Epithelial cell of esophagus (primary cell): Measurements from ENCODE around the gene RAB33B.
"Not testable (repeated sequence)": the region's sequence is repeated elsewhere in the genome, so short reads cannot be mapped to it uniquely, and the experiment has no call there.

Experiments used
- DNase-seq: peaks from one replicate; pipeline ENCODE4 v3.0.0; 2010; ENCODE audit warnings: low read depth
- H3K4me3 ChIP-seq: 2 replicates; pipeline ENCODE4 v1.5.1; 2011; ENCODE audit warnings: mild to moderate bottlenecking, low read length, control low read depth
- CTCF ChIP-seq: IDR thresholded peaks from 2 replicates; pipeline ENCODE4 v1.5.1; 2011; ENCODE audit warnings: low read depth, mild to moderate bottlenecking, low read length, control low read depth, inconsistent platforms; ENCODE audit not compliant: insufficient read depth; ENCODE audit errors: missing control alignments

RAB33B gene

GRCh38 chr4:139454111-139455045 lies at the start of gene RAB33B:
Gene RAB33B (plus strand): TSS chr4:139454121. CDS start chr4:139454196, 75 bp downstream.
- peak; percentile 19 for DNase-seq
- peak within 1 kb of the TSS; percentile 91 for H3K4me3 ChIP-seq
- no peak for TF ChIP-seq CTCF

- no peak overlapping the region for H3K4me3 ChIP-seq
- no peak for TF ChIP-seq CTCF
- no peak for DNase-seq
Observed at GRCh38 chr4:139410312-139410711, 43.6 kb upstream of the RAB33B start.

- H3K4me3 ChIP-seq, result not testable (repeated sequence)
- peak; percentile 42 for DNase-seq
Observed at GRCh38 chr4:139414671-139415210, 39.2 kb upstream of the RAB33B start.

- peak; percentile 65 for DNase-seq
- no peak overlapping the region for H3K4me3 ChIP-seq
- peak; percentile 59 for TF ChIP-seq CTCF
Observed at GRCh38 chr4:139416073-139416673, 37.7 kb upstream of the RAB33B start.

GRCh38 chr4:139419388-139419914 lies 34.5 kb upstream of the RAB33B start:
- H3K4me3 ChIP-seq, result no peak overlapping the region
- no peak for TF ChIP-seq CTCF
- DNase-seq, result peak; percentile 92

- no peak overlapping the region for H3K4me3 ChIP-seq
- no peak for DNase-seq
- TF ChIP-seq CTCF, result no peak
Observed at GRCh38 chr4:139420652-139421051, 33.3 kb upstream of the RAB33B start.

- DNase-seq, result no peak
- TF ChIP-seq CTCF, result no peak
- H3K4me3 ChIP-seq, result no peak overlapping the region
Observed at GRCh38 chr4:139436122-139436521, 17.8 kb upstream of the RAB33B start.
